Immature natural killer cell (primary cell): Measurements from ENCODE around the gene MAP3K12. TPM values are rescaled to one million over a fixed set of nuclear protein-coding genes. Genes with fewer than 3 reads are reported as not detected.

Experiments used
- DNase-seq, 3 donors: peaks; one replicate each; pipeline ENCODE4 v3.0.0; 2022; ENCODE audit warnings: mixed read lengths in 1 of 3
- H3K27ac Mint-ChIP-seq, 6 donors: one replicate each; pipeline ENCODE4 v1.8.0; 2020; ENCODE audit warnings: mixed read lengths in 6 of 6, mild to moderate bottlenecking in 5 of 6, inconsistent platforms in 4 of 6, moderate library complexity in 3 of 6
- H3K27me3 Mint-ChIP-seq, 3 donors: one replicate each; pipeline ENCODE4 v1.8.0; 2020 to 2021; ENCODE audit warnings: low read depth in 3 of 3, mild to moderate bottlenecking in 3 of 3, mixed read lengths in 3 of 3, moderate library complexity in 3 of 3, inconsistent platforms in 1 of 3
- H3K36me3 Mint-ChIP-seq, 3 donors: one replicate each; pipeline ENCODE4 v1.8.0; 2020; ENCODE audit warnings: mixed read lengths in 3 of 3, inconsistent platforms in 2 of 3, mild to moderate bottlenecking in 2 of 3
- H3K4me1 Mint-ChIP-seq, 2 donors: one replicate each; pipeline ENCODE4 v1.8.0; 2020; ENCODE audit warnings: inconsistent platforms in 2 of 2, mild to moderate bottlenecking in 2 of 2, mixed read lengths in 2 of 2, moderate library complexity in 1 of 2
- H3K4me3 Mint-ChIP-seq, 5 donors: one replicate each; pipeline ENCODE4 v1.8.0; 2020; ENCODE audit warnings: mild to moderate bottlenecking in 5 of 5, mixed read lengths in 5 of 5, inconsistent platforms in 3 of 5, moderate library complexity in 3 of 5
- H3K9me3 Mint-ChIP-seq, 6 donors: one replicate each; pipeline ENCODE4 v1.8.0; 2020; ENCODE audit warnings: mild to moderate bottlenecking in 6 of 6, mixed read lengths in 6 of 6, inconsistent platforms in 4 of 6, moderate library complexity in 3 of 6
- polyA plus RNA-seq, 3 donors: library from polyadenylated mRNA; unstranded; fragments of 300-500 nt; fragmentation: Illumina TruSeq; gene quantifications; one replicate each; pipeline ENCODE4 v1.2.3, GENCODE V29; 2021

Gene MAP3K12
- polyA plus RNA-seq, 3 donors from 2014 or later: 1.2 to 2.7 TPM; not detected in 1

GRCh38 chr12:53505086-53505485 is 5.8 kb upstream of the MAP3K12 start:
- Mint-ChIP-seq H3K4me3 (no peak overlapping the region), H3K36me3 (peaks cover 0 to 4% (median 0%) of the 10 kb centered on the region in 3 donors), H3K27ac (peak overlapping the region in 2 of 6 donors; percentile 45 to 75), H3K9me3 (no peaks in the 10 kb centered on the region), H3K27me3 (peaks cover under 1 to 8% (median 5%) of the 10 kb centered on the region in 3 donors), H3K4me1 (peaks cover 27 to 30% of the 10 kb centered on the region in 2 donors)
- DNase-seq: no peak

GRCh38 chr12:53504004-53504920 is 5.0 kb upstream of the MAP3K12 start:
- Mint-ChIP-seq H3K27ac (peak overlapping the region in 3 of 6 donors; percentile 17 to 75 (median 34)), H3K4me3 (no peak overlapping the region), H3K36me3 (peaks cover 0 to 4% (median 0%) of the 10 kb centered on the region in 3 donors), H3K27me3 (peaks cover 5 to 8% (median 6%) of the 10 kb centered on the region in 3 donors), H3K4me1 (peaks cover 32 to 34% of the 10 kb centered on the region in 2 donors), H3K9me3 (no peaks in the 10 kb centered on the region)
- no peak for DNase-seq

- DNase-seq: no peak
- H3K27me3 Mint-ChIP-seq: peaks cover 5 to 12% (median 8%) of the 10 kb centered on the region in 3 donors
- peaks cover 34% of the 10 kb centered on the region in 2 donors for H3K4me1 Mint-ChIP-seq
- H3K4me3 Mint-ChIP-seq: peak overlapping the region in 3 of 5 donors; percentile 32 to 59 (median 46)
- H3K27ac Mint-ChIP-seq: peak overlapping the region in 2 of 6 donors; percentile 34 to 45
- peaks cover 0 to 4% (median 0%) of the 10 kb centered on the region in 3 donors for H3K36me3 Mint-ChIP-seq
- H3K9me3 Mint-ChIP-seq: no peaks in the 10 kb centered on the region
Observed at GRCh38 chr12:53502983-53503728, 3.9 kb upstream of the MAP3K12 start.

GRCh38 chr12:53502331-53502730 is 3.1 kb upstream of the MAP3K12 start:
- H3K27ac Mint-ChIP-seq: peak overlapping the region in 3 of 6 donors; percentile 39 to 100 (median 91)
- H3K27me3 Mint-ChIP-seq: peaks cover 5 to 12% (median 8%) of the 10 kb centered on the region in 3 donors
- peaks cover 36 to 37% of the 10 kb centered on the region in 2 donors for H3K4me1 Mint-ChIP-seq

GRCh38 chr12:53501615-53502181 is 2.4 kb upstream of the MAP3K12 start:
- Mint-ChIP-seq H3K36me3 (peaks cover 0 to 4% (median 0%) of the 10 kb centered on the region in 3 donors), H3K4me1 (peaks cover 36 to 37% of the 10 kb centered on the region in 2 donors), H3K4me3 (peak overlapping the region; percentile 86 to 95 (median 91)), H3K27me3 (peaks cover 5 to 12% (median 8%) of the 10 kb centered on the region in 3 donors), H3K27ac (peak overlapping the region; percentile 91 to 100 (median 97)), H3K9me3 (no peaks in the 10 kb centered on the region)
- no peak for DNase-seq

More at GRCh38 chr12:53502331-53502730, 3.1 kb upstream of the MAP3K12 start:
- DNase-seq: no peak
- no peaks in the 10 kb centered on the region for H3K9me3 Mint-ChIP-seq
- peak overlapping the region in 1 of 5 donors; percentile 49 for H3K4me3 Mint-ChIP-seq
- H3K36me3 Mint-ChIP-seq: peaks cover 0 to 4% (median 0%) of the 10 kb centered on the region in 3 donors

GRCh38 chr12:53500776-53501614 is 1.7 kb upstream of the MAP3K12 start, which contains the start of gene TARBP2:
TSS of gene TARBP2 (plus strand) at chr12:53501283. CDS start at chr12:53501409, 126 bp downstream.
- Mint-ChIP-seq H3K4me3 (peak within 1 kb of the TSS; percentile 86 to 95 (median 91)), H3K36me3 (peaks cover 0 to 4% (median 0%) of the 10 kb centered on the region in 3 donors), H3K27ac (peak within 1 kb of the TSS; percentile 91 to 100 (median 97)), H3K9me3 (no peaks in the 10 kb centered on the region), H3K27me3 (peaks cover 6 to 15% (median 8%) of the 10 kb centered on the region in 3 donors), H3K4me1 (peaks cover 37 to 38% of the 10 kb centered on the region in 2 donors)
- DNase-seq: peak; percentile 97 to 99 (median 99)

GRCh38 chr12:53500142-53500775 is 1.0 kb upstream of the MAP3K12 start:
- peak overlapping the region; percentile 91 to 100 (median 97) for H3K27ac Mint-ChIP-seq
- peaks cover 6 to 17% (median 8%) of the 10 kb centered on the region in 3 donors for H3K27me3 Mint-ChIP-seq
- DNase-seq: peak in 1 of 3 donors; percentile 43
- H3K4me1 Mint-ChIP-seq: peaks cover 37 to 38% of the 10 kb centered on the region in 2 donors
- H3K9me3 Mint-ChIP-seq: no peaks in the 10 kb centered on the region
- H3K4me3 Mint-ChIP-seq: peak overlapping the region; percentile 86 to 95 (median 91)
- H3K36me3 Mint-ChIP-seq: no peaks in the 10 kb centered on the region

- no peaks in the 10 kb centered on the region for H3K9me3 Mint-ChIP-seq
- peaks cover 49% of the 10 kb centered on the region in 2 donors for H3K4me1 Mint-ChIP-seq
- no peaks in the 10 kb centered on the region for H3K36me3 Mint-ChIP-seq
Observed at GRCh38 chr12:53498235-53498630, 1.0 kb downstream of the MAP3K12 start.

GRCh38 chr12:53497461-53497860 is 1.8 kb downstream of the MAP3K12 start:
- H3K4me3 Mint-ChIP-seq: peak overlapping the region in 2 of 5 donors; percentile 57 to 86
- DNase-seq: no peak
- H3K27me3 Mint-ChIP-seq: peaks cover 12 to 19% (median 15%) of the 10 kb centered on the region in 3 donors
- no peaks in the 10 kb centered on the region for H3K36me3 Mint-ChIP-seq
- peaks cover 48 to 56% of the 10 kb centered on the region in 2 donors for H3K4me1 Mint-ChIP-seq
- H3K27ac Mint-ChIP-seq: peak overlapping the region in 2 of 6 donors; percentile 75 to 92
- H3K9me3 Mint-ChIP-seq: no peaks in the 10 kb centered on the region

More at GRCh38 chr12:53498235-53498630, 1.0 kb downstream of the MAP3K12 start:
- H3K27ac Mint-ChIP-seq: peak overlapping the region; percentile 31 to 92 (median 84)
- peak overlapping the region; percentile 86 to 95 (median 90) for H3K4me3 Mint-ChIP-seq
- H3K27me3 Mint-ChIP-seq: peaks cover 8 to 18% (median 10%) of the 10 kb centered on the region in 3 donors
- DNase-seq: no peak

GRCh38 chr12:53496752-53497032 is 2.6 kb downstream of the MAP3K12 start:
- no peak for DNase-seq
- H3K9me3 Mint-ChIP-seq: no peaks in the 10 kb centered on the region
- peaks cover 51 to 56% of the 10 kb centered on the region in 2 donors for H3K4me1 Mint-ChIP-seq
- H3K4me3 Mint-ChIP-seq: peak overlapping the region in 2 of 5 donors; percentile 30 to 49
- H3K27ac Mint-ChIP-seq: peak overlapping the region in 2 of 6 donors; percentile 12 to 50
- no peaks in the 10 kb centered on the region for H3K36me3 Mint-ChIP-seq
- peaks cover 12 to 19% (median 15%) of the 10 kb centered on the region in 3 donors for H3K27me3 Mint-ChIP-seq

GRCh38 chr12:53495903-53496751 is 3.1 kb downstream of the MAP3K12 start:
- Mint-ChIP-seq H3K4me1 (peaks cover 48 to 54% of the 10 kb centered on the region in 2 donors), H3K9me3 (no peaks in the 10 kb centered on the region), H3K27me3 (peaks cover 12 to 19% (median 12%) of the 10 kb centered on the region in 3 donors), H3K36me3 (no peaks in the 10 kb centered on the region), H3K27ac (peak overlapping the region in 2 of 6 donors; percentile 50 to 73), H3K4me3 (peak overlapping the region in 2 of 5 donors; percentile 30 to 49)
- no peak for DNase-seq
